Fibroblast of skin of back (primary cell): ENCODE data around the gene DACT2.
"Not testable (repeated sequence)": the region's sequence is repeated elsewhere in the genome, so short reads cannot be mapped to it uniquely, and the experiment has no call there.

ENCODE experiments used
- DNase-seq: peaks from one replicate; pipeline ENCODE4 v3.0.0-alpha.2; 2013

DACT2 gene

DNA sequence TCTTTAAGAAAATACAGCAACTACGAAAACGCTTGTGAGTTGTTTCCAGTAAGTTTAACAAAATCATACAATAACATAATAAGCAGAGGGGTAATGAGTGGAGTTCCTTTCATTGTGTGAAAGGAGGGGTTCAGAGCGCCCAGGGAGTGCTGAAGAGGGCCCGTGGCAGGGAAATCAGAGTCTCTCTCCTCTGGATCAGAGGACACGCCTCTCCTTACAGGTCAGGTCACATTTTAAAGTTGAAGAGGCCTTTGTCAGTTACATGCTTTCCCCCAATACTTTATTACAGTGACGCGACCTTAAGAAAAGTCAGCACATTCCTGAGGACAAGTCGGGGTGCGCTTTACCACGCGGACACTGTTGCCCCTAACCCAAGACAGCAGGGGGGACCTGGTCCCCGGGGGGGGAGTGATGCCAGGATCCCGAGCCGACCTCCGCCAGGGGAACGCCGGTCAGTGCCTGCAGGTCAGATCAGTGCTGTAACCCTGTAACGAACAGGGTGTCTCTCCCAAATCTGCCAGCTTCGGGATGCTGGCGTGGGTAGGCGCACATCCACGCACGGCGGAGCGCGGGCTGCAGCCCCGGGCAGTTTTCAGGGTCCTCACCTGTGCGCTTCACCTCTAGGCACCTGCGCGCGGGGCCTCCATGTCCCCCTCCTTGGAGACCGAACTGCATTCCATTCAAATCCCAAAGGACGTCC, 848 bp downstream of the DACT2 start:
- DNase-seq = no peak

DNA sequence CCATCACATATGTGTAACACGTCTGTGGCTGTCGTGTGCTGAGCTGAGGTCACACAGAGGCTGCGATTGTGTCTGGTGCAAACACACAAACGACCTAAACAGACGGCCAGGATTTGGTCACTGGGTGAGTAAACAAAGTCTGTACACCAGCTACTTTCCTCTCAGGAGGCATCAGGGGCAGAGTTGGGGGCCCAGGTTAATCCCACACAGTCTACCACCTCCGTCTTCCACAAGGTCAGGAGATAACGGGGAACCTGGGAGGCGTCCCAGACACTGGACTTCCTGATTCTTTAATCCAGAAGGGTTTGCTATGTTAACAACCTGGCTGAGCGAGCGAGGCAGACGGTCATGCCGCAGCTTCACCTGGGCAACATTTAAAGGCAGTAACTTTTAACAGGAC, 1.5 kb downstream of the DACT2 start:
- no peak for DNase-seq

DNA sequence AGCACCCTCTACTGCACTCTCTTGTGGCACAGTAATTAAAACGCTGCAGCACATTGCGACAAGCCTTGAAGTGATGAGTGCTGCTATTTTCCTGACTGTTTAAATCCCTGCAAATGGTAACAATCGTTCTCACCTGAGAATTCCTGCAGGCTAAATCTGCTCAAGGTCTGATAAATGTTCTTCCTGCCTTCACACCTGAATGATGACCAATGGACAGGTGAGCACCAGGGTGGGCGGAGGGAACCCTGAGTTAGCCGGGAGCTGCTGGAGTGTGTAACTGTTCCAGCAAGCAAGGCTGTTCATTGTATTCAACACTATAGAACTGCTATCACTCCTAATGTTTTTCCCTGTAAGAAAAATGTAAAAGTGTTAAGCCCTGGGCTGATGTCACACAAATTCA, 4.0 kb downstream of the DACT2 start:
- DNase-seq = no peak

DNA sequence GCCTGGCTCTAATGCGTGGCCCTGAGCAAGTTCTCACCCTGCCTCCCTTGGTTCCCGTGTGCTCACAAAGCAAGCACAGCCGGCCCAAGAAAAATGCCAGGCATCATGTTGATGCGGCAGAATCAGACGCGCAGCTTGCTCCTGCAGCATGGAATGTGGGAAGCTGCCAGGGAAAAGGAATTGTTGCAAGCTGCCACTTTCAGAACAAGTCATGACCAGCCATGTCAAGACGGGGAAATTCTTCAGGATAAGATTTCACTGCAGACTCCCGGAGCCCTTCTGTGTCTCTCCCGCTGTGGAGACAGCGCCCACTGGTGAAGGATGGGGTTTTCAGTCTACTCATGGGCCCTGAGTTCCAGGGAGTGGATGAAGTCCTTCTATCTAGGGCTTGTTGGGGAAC, 4.6 kb downstream of the DACT2 start:
- DNase-seq = peak; percentile 54

DNA sequence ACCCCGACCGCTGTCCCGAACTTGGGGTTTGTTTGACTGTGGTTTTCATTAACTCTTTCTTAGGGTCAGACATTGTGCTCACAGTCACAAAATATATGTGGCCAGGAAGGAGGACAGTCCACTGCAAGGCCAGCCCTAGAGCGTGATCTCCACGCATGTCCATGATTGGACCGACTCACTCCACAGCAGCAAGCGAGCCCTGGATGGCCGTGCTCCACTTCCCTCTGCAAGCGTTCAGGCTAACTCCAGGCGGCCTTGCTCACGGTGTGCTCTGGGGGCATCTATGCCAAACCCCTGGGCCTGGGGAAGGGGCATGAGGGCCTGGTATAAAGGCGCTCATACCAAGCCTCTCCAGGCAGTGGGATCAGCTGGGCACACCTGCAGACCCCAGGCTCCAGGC, 5.6 kb downstream of the DACT2 start:
- no peak for DNase-seq

DNA sequence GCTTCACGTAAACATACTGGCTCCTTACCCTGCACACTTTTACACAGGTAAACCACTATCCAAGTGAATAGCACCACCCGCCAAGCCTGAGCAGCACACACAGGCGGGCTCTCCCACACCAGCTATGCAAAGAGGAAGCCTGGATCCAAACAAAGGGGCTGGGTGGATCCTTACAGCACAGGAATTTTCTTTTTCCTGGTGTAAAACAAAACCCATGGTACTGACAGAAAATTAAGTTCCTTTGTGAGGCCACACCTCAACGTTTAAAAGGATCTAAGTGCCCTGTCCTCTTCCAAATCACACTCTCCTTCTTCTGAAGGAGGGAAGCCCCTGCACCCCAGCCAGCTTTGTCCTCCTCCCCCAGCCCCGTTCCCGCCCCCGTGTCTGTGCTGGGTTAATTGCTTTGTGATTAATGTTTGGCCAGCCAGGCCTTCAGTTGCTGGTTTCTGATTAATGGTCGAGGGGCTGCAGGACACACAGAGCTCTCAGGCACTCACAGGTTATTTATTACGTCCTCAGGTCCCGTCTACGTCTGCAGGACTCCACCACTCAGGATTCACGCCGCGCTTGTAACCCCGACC, 6.1 kb downstream of the DACT2 start:
- DNase-seq = no peak

DNA sequence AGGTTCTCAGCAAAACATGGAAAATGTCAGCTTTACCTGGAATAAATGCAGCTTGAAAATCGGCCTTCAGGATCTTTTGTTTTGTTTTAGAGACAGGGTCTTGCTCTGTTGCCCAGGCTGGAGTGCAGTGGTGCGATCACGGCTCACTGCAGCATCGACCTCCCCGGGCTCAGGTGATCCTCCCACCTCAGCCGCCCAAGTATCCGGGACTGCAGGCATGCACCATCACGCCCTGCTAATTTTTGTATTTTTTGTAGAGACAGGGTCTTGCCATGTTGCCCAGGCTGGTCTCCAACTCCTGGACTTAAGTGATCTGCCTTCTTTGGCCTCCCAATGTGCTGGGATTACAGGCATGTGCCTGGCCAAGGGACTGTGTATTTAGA, 7.5 kb downstream of the DACT2 start:
- not testable (repeated sequence) for DNase-seq

DNA sequence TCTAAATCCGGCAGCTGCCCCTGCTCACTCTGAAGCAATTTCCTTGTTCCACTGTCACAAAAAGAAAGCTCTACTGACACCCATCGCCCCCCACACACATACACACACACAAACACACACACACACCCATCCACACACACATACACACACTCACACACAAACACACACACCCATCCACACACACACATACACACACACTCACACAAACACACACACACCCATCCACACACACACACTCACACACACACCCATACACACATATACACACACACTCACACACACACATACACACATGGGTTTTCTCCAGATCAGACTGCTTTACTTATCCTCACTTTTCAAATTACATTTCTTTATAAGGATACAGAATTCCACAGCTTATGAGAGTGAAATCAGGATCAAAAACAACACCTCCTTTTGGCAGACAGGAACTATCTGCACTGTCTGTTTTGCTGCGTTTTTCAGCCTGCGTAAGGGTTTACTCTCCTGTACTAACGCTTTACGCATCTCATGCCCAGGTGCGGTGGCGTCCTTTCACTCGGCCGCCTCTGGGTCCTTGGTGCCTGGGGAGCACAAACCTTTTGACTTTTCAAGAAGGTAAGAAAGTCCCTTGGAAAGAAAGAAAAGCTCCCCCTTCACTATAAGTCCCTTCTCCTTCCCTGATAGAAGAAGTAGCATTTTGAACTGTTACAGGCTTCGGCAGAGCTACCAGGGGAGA, 8.0 kb downstream of the DACT2 start:
- DNase-seq = no peak

DNA sequence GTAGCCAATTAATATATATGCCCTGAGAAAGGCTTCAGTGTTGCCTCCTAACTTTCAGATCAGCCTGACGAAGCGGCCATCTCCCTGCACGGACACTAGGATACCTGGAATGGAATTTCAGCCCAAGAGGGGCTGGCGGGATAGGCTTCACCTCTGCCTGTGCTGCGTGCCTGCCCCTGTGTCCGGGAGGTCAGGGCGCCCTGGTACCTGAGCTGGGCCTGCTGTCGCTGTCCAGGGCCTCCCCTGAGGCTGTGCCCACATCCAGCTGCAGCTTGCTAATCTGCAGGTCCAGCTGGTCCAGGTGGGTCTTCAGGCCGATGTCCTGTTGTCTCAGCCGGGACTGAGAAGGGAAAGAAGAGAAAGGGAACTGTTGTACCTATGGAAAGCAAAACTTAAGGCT, 8.6 kb downstream of the DACT2 start:
- no peak for DNase-seq

DNA sequence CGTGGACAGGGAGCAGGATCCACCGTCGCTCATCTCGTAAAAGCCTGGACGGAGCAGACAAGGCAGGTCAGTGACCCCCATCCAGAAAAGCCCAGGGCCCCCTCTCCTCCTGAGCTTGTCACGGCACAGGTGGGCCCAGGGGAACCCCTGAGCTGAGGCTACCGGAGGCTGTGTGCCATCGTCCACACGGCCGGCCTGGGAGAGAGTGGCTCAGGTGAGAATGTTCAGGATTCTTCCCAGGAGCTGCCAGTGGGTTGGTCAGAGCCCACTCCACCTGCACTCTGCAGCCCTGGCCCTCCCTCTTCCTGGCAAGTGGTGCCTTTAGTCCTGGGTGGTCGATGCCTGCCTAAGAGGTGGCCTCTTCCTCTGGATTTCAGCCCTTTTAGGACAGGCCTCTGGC, 9.2 kb downstream of the DACT2 start:
- DNase-seq = no peak

DNA sequence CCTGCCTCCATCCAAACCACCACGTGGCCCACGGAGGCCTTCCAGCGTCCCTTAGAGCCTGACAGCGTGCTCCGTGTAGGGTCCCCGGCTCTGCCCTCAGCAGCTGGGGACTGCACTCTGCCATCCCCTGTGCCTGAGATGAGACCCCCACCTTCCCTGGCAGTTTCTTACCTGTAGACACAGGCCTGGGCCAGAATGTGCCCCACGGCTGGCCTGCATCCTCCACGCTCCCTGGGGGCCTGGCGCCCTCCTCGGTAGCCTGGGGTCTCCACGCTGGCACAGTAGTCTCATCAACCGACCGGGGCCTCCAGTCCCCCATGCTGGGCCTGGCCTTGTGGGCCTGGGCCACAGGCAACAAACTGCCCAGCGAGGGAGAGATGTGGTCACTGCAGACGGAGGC, 9.6 kb downstream of the DACT2 start:
- no peak for DNase-seq

DNA sequence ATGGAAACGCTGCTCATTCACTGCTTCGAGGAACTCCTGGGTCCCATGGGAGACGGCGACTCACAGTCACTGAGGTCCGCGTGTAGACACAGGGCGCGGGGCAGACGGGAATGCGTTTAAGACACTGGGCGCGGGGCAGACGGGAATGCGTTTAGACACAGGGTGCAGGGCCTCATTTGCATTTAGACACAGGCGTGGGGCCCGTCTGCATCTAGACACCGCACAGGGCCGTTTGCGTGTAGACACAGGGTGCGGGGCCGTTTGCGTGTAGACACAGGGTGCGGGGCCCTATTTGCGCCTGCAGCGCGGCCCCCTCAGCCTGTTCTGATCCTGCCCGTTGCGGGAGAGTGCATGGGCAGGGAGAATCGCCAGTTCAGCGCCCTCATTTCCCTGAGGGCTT, 10.4 kb downstream of the DACT2 start:
- no peak for DNase-seq

DNA sequence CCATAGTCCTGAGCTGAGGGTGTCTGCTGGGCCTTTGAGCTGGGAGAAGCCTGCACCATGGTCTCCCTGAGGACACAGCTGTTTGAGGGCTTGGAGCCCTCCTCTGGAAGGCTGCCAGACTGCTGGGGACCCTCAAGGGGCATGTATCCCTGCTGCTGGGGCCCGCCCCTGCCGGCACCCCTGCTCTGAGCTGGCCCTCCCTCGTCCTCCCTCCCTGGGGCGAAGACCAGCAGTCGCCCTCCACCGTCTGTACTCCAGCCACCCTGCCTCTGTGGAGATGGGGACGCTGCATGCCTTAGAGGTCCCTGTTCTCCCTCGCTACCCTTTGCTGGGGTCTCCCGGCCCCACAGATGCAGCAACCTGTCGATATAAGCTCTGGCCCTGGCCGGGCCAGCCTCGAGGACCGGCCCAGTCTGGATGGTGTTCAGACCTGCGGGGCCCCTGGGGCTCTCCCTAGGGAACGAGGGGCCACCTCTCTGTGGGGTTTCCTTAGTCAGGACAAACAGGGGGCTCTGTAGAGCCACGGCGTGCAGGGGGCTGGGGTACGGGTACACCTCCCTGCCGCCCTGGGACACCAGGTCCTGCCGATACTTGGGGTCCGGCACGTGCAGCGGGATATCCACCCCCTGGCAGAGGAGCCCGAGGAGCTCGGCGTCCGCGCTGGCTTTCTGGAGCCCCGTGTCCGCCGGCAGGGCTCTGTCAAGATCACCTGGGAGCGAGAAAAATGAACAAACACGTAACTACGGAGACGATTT, 11.0 kb downstream of the DACT2 start:
- no peak for DNase-seq

DNA sequence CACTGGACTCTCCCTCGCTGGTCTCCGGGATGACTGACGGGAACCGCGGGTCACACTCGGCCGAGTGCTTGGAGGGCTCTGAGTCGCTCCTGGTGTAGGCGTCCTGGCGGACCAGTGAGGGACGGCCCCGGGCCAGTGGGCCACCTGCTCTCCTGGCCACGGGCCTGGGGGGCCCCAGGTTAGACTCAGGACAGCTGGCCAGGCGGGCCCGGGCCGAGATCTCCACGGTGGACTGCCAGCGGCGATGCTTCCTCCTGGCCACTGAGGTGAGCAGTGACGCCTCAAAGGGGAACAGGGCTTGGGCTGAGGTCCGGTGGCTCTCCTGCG, 11.9 kb downstream of the DACT2 start:
- DNase-seq = no peak

DNA sequence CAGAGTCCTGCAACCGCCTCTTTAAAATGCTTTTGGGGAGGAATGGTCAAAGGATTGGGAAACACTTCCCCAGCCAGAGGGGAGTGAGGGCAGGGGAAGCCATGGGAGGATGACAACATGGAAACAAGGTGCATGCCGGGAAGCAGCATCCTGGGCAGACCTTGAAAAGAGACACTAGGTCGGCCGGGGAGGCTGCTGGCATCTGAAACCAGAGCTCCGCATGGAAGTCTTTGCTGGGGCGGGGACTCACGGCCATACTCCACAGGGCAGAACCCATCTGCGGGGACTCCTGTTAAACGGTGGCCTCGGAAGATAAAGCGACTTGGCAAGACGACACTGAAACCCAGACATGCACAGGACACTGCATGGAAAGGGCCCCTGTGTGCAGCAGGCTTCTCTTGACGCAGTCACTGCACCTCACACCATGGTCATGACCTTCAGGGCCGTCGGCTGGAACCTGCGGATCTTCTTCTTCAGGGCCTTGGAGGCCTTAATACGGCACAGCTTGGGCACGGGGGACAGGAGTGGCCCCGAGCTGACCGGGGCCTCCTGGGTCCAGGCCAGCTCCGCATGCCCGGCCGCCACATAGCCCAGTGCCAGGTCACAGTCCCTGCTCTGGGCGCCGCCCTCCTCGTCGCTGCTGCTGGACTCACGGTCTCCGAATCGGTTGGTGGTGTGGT, 12.4 kb downstream of the DACT2 start:
- no peak for DNase-seq

DNA sequence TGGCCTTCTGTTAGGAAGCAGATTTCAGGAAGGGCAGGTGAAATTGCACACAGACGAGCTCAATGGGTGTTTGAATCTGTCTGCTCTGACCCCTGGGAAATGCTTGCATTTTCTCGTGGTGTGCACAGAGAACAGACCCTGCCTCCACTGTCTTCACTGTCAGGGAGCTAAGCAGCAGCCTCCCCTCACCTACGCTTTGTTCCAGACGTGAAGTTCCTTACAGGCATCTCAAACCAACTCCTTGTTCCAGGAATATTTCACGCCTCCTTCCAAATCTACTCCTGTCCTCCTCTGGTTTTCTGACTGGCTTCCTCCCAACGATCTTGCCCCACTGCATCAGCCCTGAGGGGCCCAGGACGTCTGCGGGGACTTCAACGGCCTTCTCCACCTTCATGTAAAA, 13.7 kb downstream of the DACT2 start:
- no peak for DNase-seq

DNA sequence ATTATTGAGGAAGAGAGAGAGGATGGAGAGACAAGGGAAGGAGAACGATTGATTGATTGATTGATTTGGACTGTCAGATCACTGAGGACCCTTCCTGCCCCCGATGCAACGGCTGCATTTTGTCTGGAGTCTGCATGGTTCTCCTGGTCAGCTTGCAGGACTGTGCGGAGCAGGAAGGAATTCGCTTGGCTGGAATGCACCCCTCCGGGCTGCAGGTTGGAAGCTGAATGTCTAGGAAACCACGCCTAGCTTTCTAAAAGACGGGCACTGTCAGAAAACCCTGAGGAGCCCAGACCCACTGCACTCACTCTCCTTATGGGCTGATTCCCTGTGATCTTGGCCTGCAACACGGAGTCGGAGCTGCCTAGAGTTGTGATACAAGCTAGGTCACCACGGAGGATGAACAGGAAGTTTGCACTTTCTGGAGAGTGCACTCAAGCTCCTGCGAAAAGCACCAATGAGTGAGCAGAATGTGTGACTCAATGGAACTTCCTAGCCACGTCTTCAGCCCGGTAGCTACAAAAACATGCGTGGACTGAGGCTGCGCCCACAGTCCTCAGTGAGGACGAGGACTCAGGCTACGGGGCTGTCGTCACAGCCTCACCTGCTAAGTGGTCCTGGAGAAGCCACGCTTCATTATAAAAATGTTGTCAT, 14.4 kb downstream of the DACT2 start:
- DNase-seq = no peak

DNA sequence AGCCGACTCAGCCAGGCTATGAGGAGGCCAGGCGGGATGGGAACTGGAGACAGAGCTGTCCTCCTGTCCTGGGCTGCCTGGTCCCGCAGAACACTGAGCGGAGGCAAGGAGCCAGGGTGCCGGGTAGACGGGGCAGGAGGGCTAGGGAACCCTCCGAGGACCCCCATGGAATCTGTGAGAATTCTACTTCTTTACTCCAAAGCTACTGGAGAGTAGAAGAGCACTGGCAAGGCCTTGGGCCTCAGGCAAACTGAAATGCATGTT, 14.9 kb downstream of the DACT2 start:
- DNase-seq = no peak

DNA sequence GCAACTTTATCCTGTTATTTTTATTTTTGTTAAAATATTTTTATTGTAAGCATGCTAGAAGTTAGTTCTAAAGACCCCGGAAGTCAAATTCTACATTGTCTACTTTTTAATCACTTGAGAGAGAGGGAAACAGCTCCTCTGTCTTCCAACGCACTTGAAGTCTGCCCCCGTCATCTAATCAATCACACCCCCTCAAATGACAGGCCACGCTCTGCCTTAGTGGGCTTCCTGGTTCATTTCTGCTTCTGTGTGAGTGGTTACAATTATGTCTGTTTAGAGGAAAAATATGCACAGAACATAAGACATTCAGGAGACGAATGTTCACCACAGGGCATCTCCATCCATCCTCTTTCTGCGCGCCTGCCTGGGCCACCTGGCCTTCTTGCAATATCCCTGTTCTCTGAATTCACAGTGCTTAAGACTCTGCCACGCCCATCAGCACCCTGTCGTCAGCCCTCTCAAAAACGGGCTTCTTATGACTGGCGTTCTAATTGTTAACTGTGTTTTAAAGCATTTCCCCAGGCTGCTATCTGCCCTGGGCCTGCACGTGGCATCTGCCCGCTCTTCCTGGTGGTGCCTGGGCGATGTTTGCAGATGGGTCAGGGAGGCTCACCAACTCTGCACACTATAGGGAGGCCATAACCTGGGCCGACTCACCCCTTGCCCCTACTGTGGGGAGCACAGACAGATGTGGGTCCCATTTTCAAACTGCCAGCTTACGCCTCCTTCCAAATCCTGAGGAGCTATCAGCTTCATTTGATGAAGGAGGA, 15.4 kb downstream of the DACT2 start:
- DNase-seq = no peak

DNA sequence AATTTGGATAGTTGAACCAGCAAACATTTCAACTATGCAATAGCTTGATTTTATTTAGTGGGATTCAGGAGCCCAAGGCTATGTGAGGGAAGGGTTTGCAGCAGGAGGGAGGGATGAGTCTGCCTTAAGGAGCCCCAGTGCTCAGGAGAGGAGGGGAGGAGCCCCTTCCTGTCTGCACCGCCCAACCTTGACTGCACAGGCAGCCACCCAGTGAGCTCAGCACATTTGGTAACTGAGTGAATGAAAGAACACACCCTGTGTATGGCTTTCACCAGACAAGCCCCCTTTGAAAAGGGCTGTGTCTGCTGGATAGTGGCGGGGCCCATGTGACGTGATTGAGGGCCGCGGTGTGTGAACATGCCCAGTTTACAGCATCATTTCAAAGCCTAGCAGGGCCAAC, 17.0 kb downstream of the DACT2 start:
- DNase-seq = no peak

DNA sequence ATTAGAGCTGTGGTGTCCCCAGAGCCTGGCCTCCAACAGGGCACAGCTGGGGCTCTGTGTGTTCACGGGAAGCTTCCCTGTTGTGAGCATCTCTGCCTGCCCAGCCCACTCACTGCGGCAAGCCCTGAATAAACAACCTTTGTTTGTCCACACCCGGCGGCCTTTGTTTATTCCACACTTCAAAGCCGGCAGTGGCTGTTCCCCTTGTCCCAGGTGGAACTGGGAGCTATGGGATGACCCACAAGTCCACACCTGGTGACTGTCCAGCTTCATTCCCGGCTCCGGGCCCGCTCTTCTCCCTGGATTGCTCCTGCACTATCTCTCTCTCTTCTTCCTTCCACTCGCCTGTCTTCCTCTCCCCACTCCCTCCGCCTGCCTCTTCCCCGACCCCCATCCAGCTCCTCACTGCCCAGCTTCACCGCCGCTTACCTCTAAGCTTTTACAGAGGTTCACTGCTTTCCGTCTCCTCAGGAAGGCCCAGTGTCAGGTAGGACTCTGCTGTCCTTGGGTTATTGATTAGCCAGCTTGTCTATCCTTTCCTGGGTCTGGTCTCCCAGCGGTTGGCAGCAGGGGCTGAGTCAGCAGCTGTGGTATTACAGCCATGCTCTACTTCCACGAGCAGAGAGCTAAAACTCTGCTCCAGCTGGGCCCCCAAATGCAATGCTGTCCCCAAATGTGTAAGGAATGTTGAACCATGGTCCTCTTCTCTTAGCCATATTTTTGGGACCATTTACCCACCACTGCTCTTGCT, 17.8 kb downstream of the DACT2 start:
- no peak for DNase-seq
